HEK293 (cell line): ENCODE results near the gene CACUL1.
A peak's percentile ranks its signal among the peaks of the same experiment; 100 is the strongest.

Source experiments
- CTCF ChIA-PET: fragments of 350-600 bp; formaldehyde crosslinking; extraction: SDS; loops from one replicate; lab custom pipeline; 2021; ENCODE audit warnings: antibody characterized with exemption; lab: Yijun Ruan, JAX
- POLR2A ChIA-PET: fragments of 300-600 bp; formaldehyde crosslinking; extraction: SDS; loops from one replicate; lab custom pipeline; 2020; ENCODE audit warnings: antibody characterized with exemption, inconsistent platforms; lab: Yijun Ruan, JAX
- H3K27ac ChIP-seq: fragments of 200-500 bp; sonication (Bioruptor generic); 2 replicates; pipeline ENCODE4 v1.5.1; 2014; ENCODE audit warnings: low read depth, low read length, control low read depth, inconsistent platforms; ENCODE audit errors: extremely low read depth
- H3K36me3 ChIP-seq, 2 experiments: fragments of 200-500 bp in 1 of 2; sonication (Bioruptor generic) in 1 of 2; 1 replicate in 1 of 2; 2 replicates in 1 of 2; pipeline ENCODE4 v1.5.1; 2014 to 2017; ENCODE audit warnings: inconsistent platforms in 2 of 2, low read length in 2 of 2; ENCODE audit not compliant: control insufficient read depth in 2 of 2, insufficient read depth in 1 of 2
- H3K4me1 ChIP-seq: fragments of 200-500 bp; sonication (Bioruptor generic); 2 replicates; pipeline ENCODE4 v1.5.1; 2014; ENCODE audit warnings: mild to moderate bottlenecking, low read length, inconsistent platforms; ENCODE audit not compliant: control insufficient read depth, insufficient read depth
- H3K4me3 ChIP-seq: 2 replicates; pipeline ENCODE4 v1.5.1; 2011; ENCODE audit warnings: low read depth, mild to moderate bottlenecking, control low read depth, low read length, moderate library complexity
- H3K9me3 ChIP-seq: fragments of 200-500 bp; sonication (Bioruptor generic); 2 replicates; pipeline ENCODE4 v1.5.1; 2014; ENCODE audit warnings: low read depth, low read length, inconsistent platforms; ENCODE audit not compliant: control insufficient read depth, insufficient read depth
- FEZF1 ChIP-seq: fragments of 450-650 bp; formaldehyde crosslinking; IDR thresholded peaks from 2 replicates; pipeline ENCODE4 v1.5.1; 2016; ENCODE audit warnings: missing biosample characterization, missing genetic modification characterization
- GLI2 ChIP-seq: fragments of 450-650 bp; formaldehyde crosslinking; IDR thresholded peaks from 2 replicates; pipeline ENCODE4; 2017; ENCODE audit warnings: missing biosample characterization, missing genetic modification characterization, low read depth, borderline replicate concordance
- PRDM6 ChIP-seq: fragments of 450-650 bp; formaldehyde crosslinking; IDR thresholded peaks from 2 replicates; pipeline ENCODE4 v1.5.1; 2017; ENCODE audit warnings: missing biosample characterization, missing genetic modification characterization
- SCRT1 ChIP-seq: fragments of 450-650 bp; formaldehyde crosslinking; IDR thresholded peaks from 2 replicates; pipeline ENCODE4 v1.5.1; 2016; ENCODE audit warnings: missing biosample characterization, missing genetic modification characterization, borderline replicate concordance
- SCRT2 ChIP-seq: fragments of 450-650 bp; formaldehyde crosslinking; IDR thresholded peaks from 2 replicates; pipeline ENCODE4 v1.5.1; 2016; ENCODE audit warnings: missing biosample characterization, missing genetic modification characterization
- TRIM28 ChIP-seq: IDR thresholded peaks from 2 replicates; pipeline ENCODE4 v1.6.1; 2011; ENCODE audit warnings: low read length, control low read depth, borderline replicate concordance
- WT1 ChIP-seq: fragments of 450-650 bp; formaldehyde crosslinking; IDR thresholded peaks from 2 replicates; pipeline ENCODE4 v1.5.1; 2016; ENCODE audit warnings: missing biosample characterization, missing genetic modification characterization
- ZNF16 ChIP-seq: fragments of 450-650 bp; formaldehyde crosslinking; IDR thresholded peaks from 2 replicates; pipeline ENCODE4 v1.5.1; 2016; ENCODE audit warnings: low read depth, missing biosample characterization, missing genetic modification characterization
- ZNF223 ChIP-seq: fragments of 450-650 bp; formaldehyde crosslinking; IDR thresholded peaks from 2 replicates; pipeline ENCODE4 v1.5.1; 2016; ENCODE audit warnings: missing biosample characterization, missing genetic modification characterization
- ZNF239 ChIP-seq: fragments of 450-650 bp; formaldehyde crosslinking; IDR thresholded peaks from 2 replicates; pipeline ENCODE4 v1.5.1; 2016; ENCODE audit warnings: missing biosample characterization, missing genetic modification characterization
- ZNF664 ChIP-seq: fragments of 450-650 bp; formaldehyde crosslinking; IDR thresholded peaks from 2 replicates; pipeline ENCODE4 v1.5.1; 2016; ENCODE audit warnings: missing biosample characterization, missing genetic modification characterization
- ZNF843 ChIP-seq: fragments of 450-650 bp; formaldehyde crosslinking; IDR thresholded peaks from 2 replicates; pipeline ENCODE4 v1.5.1; 2016; ENCODE audit warnings: missing biosample characterization, missing genetic modification characterization
- TF ChIP-seq, protein P1 (sequence below): fragments of 450-650 bp; formaldehyde crosslinking; IDR thresholded peaks from 2 replicates; pipeline ENCODE4 v1.5.1; 2016; ENCODE audit warnings: missing biosample characterization, missing genetic modification characterization
- TF ChIP-seq, protein P2 (sequence below): fragments of 450-650 bp; formaldehyde crosslinking; IDR thresholded peaks from 2 replicates; pipeline ENCODE4 v1.5.1; 2016; ENCODE audit warnings: missing biosample characterization, missing genetic modification characterization

The CACUL1 gene

GRCh38 chr10:118742782-118743181 is 12.0 kb downstream of the CACUL1 start (continued):
- no peak for TF ChIP-seq ZNF239 (tag by site-specific recombination)
- 0 out of 2 replicates have a peak, but pooled peaks have one; percentile 34 for TF ChIP-seq ZNF664 (tag by site-specific recombination)
- peak; percentile 17; the same call in 1 of the 2 replicates for TF ChIP-seq FEZF1 (tag by site-specific recombination)
- TF ChIP-seq ZNF223: no peak
- TF ChIP-seq SCRT1: peak; percentile 33; the same call in 1 of the 2 replicates
- TF ChIP-seq, protein P1, sequence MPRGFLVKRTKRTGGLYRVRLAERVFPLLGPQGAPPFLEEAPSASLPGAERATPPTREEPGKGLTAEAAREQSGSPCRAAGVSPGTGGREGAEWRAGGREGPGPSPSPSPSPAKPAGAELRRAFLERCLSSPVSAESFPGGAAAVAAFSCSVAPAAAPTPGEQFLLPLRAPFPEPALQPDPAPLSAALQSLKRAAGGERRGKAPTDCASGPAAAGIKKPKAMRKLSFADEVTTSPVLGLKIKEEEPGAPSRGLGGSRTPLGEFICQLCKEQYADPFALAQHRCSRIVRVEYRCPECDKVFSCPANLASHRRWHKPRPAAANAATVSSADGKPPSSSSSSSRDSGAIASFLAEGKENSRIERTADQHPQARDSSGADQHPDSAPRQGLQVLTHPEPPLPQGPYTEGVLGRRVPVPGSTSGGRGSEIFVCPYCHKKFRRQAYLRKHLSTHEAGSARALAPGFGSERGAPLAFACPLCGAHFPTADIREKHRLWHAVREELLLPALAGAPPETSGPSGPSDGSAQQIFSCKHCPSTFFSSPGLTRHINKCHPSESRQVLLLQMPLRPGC (tag by site-specific recombination): 0 out of 2 replicates have a peak, but pooled peaks have one; percentile 23
- 0 out of 2 replicates have a peak, but pooled peaks have one; percentile 19 for TF ChIP-seq TRIM28
- peak; percentile 81 for TF ChIP-seq SCRT2 (tag by site-specific recombination)
- TF ChIP-seq, all 188 proteins: peak for 16

GRCh38 chr10:118742032-118742431 is 12.7 kb downstream of the CACUL1 start:
- peaks cover 35% of the 10 kb centered on the region for H3K4me1 ChIP-seq
- H3K4me3 ChIP-seq: no peak overlapping the region
- H3K9me3 ChIP-seq: no peaks in the 10 kb centered on the region
- ChIA-PET CTCF (interaction anchor here (1.2 kb wide), 1 partner anchor 25 kb away, joined by 3 read pairs; no protein-coding TSS in a partner anchor), POLR2A (interaction anchor here (4.4 kb wide), 1 partner anchor 13 kb away, joined by 27 read pairs; the partner anchor contains the start of gene CACUL1)
- H3K27ac ChIP-seq: no peak overlapping the region
- TF ChIP-seq, protein P2, sequence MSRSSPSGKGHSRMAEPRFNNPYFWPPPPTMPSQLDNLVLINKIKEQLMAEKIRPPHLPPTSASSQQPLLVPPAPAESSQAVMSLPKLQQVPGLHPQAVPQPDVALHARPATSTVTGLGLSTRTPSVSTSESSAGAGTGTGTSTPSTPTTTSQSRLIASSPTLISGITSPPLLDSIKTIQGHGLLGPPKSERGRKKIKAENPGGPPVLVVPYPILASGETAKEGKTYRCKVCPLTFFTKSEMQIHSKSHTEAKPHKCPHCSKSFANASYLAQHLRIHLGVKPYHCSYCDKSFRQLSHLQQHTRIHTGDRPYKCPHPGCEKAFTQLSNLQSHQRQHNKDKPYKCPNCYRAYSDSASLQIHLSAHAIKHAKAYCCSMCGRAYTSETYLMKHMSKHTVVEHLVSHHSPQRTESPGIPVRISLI (tag by site-specific recombination): no peak
- no peak for TF ChIP-seq GLI2 (tag by site-specific recombination)
- TF ChIP-seq ZNF843 (tag by site-specific recombination): 0 out of 2 replicates have a peak, but pooled peaks have one; percentile 22
- 0 out of 2 replicates have a peak, but pooled peaks have one; percentile 9 for TF ChIP-seq WT1 (tag by site-specific recombination)
- no peaks in the 10 kb centered on the region; a peak in 1 of 3 replicates for H3K36me3 ChIP-seq

DNA sequence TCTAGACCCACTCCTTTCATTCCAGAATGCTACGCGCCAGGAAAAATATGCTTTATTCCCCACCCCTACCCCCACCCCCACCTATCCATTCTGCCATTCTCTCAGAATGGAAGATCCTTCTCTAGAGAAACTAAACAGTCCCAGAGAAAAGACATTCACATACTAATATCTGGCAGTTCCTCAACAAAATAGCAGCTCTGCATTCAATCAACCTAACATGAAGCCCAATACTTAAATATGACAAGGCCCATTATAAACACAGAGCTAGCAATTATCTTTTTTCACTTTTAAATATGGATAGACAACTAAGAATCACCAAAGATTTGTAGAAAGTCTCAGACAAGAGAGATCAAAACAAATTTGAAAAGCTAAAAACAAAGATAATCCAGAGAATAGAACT is 16.4 kb downstream of the CACUL1 start:
- H3K4me3 ChIP-seq: no peak overlapping the region

More for the DNA sequence above, 16.4 kb downstream of the CACUL1 start:
- H3K9me3 ChIP-seq: no peaks in the 10 kb centered on the region
- no peak overlapping the region for H3K27ac ChIP-seq
- ChIA-PET CTCF (interaction anchor here (0.6 to 0.7 kb wide), 2 partner anchors 98 to 158 kb away, joined by 3 to 6 read pairs; no protein-coding TSS in a partner anchor), POLR2A (interaction anchor here (0.6 to 1.1 kb wide), 2 partner anchors 17 to 516 kb away, joined by 3 to 4 read pairs; partner anchors contain the start of gene CACUL1)
- H3K4me1 ChIP-seq: peaks cover 40% of the 10 kb centered on the region
- no peaks in the 10 kb centered on the region; a peak in 1 of 3 replicates for H3K36me3 ChIP-seq
- no peak for TF ChIP-seq PRDM6 (tag by site-specific recombination)
- TF ChIP-seq ZNF16 (tag by site-specific recombination): no peak
